Measurements from ENCODE around the gene TTYH3. TPM values are rescaled to one million over a fixed set of nuclear protein-coding genes. Genes with fewer than 3 reads are reported as not detected.

Gene TTYH3
- total RNA-seq, 1 experiment from 2014 or later: 122 TPM

DNA sequence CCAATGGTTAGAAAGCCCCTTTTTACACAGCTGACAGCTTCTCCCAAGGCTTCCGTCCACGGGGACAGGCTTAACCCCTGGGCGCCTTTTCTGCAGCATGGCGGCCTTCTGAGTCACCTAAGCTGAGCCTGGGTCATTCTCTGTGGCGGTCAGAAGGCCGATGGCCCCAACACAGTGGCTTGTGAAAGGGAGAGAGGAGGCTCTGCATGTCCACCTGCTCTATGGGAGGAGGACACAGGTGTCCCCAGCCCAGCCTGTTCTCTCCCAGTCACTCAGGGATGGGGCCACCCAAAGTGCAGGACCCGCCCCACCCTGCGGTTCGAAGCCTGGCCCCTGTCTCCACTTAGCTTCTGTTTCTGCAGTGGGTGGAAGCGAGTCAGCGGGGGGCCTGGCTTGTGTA, 20.4 kb upstream of the TTYH3 start:
- Histone ChIP-seq H4K20me1 (ENCODE audit: control insufficient read depth, insufficient read depth, insufficient read length) (peaks cover 2% of the 10 kb centered on the region), H4K91ac (ENCODE audit: insufficient read length, low read depth, low read length) (no peak overlapping the region), H2BK5ac (ENCODE audit: insufficient read length, low read length) (no peak overlapping the region), H3K4me2 (ENCODE audit: insufficient read depth, insufficient read length, low read length) (no peak overlapping the region), H3K27me3 (ENCODE audit: insufficient read depth, low read length) (no peaks in the 10 kb centered on the region), H2AK5ac (ENCODE audit: insufficient read length, low read length) (no peak overlapping the region), H3K9ac (ENCODE audit: extremely low read depth, insufficient read length, low read length) (no peak overlapping the region), H2BK120ac (ENCODE audit: low read depth, low read length, poor library complexity, severe bottlenecking) (no peak overlapping the region), H3K18ac (ENCODE audit: insufficient read length, low read depth, low read length) (no peak overlapping the region), H2BK15ac (ENCODE audit: low read depth, low read length) (no peak overlapping the region), H3K56ac (ENCODE audit: insufficient read length, low read depth, low read length) (no peak overlapping the region), H4K5ac (ENCODE audit: insufficient read length, low read depth, low read length) (no peak overlapping the region), H3K9me3 (ENCODE audit: control insufficient read depth, low read depth, low read length) (no peaks in the 10 kb centered on the region), H4K8ac (replicated peaks; ENCODE audit: insufficient read length, low read depth, low read length) (no peak overlapping the region), H3K27ac (ENCODE audit: insufficient read length, low read depth, low read length) (no peak overlapping the region), H3K14ac (ENCODE audit: insufficient read depth, low read length) (no peak overlapping the region; the same call in 1 of the 2 replicates), H3K79me2 (ENCODE audit: insufficient read depth, low read length) (no peaks in the 10 kb centered on the region), H3K4me1 (ENCODE audit: insufficient read depth, low read length) (peaks cover 2% of the 10 kb centered on the region; the same call in 1 of the 2 replicates), H2AFZ (ENCODE audit: low read length) (no peak overlapping the region), H3K79me1 (ENCODE audit: insufficient read depth, low read depth, low read length, poor library complexity, severe bottlenecking) (no peaks in the 10 kb centered on the region), H3K4ac (ENCODE audit: low read depth, low read length) (no peak overlapping the region), H2BK20ac (ENCODE audit: low read depth, low read length, poor library complexity, severe bottlenecking) (no peak overlapping the region), H3T11ph (ENCODE audit: low read length) (no peak overlapping the region), H3K23ac (ENCODE audit: insufficient read length, low read depth, low read length) (no peak overlapping the region), H3K23me2 (ENCODE audit: insufficient read length, low read depth, low read length, poor library complexity, severe bottlenecking) (no peaks in the 10 kb centered on the region), H2BK12ac (ENCODE audit: insufficient read length, low read depth, low read length) (no peak overlapping the region)
- peak; percentile 27 for DNase-seq
- Mint-ChIP-seq H3K4me1 (peaks cover 27 to 34% of the 10 kb centered on the region in 2 experiments), H3K9me3 (no peaks in the 10 kb centered on the region), H3K27ac (no peak overlapping the region), H3K36me3 (ENCODE audit: insufficient read depth in 1 of 3, low read depth in 3 of 3) (no peaks in the 10 kb centered on the region; a peak in 1 of 7 replicates), H3K4me3 (no peak overlapping the region), H3K27me3 (ENCODE audit: low read depth) (peaks cover 1% of the 10 kb centered on the region; the same call in 1 of the 2 replicates)
- no CpG with 5 or more reads among the region's 11 CpGs for WGBS (ENCODE audit: extremely low coverage, insufficient read length, low lambda C conversion rate)
- TF ChIP-seq CTCF (conservative IDR thresholded peaks at IDR 0.05): no peak
